Prostate gland (tissue), 2 donors: ENCODE results near the gene ENGASE. TPM values are rescaled to one million over a fixed set of nuclear protein-coding genes. Genes with fewer than 3 reads are reported as not detected.
A peak's percentile ranks its signal among the peaks of the same experiment; 100 is the strongest.

Source experiments
- DNase-seq: peaks from one replicate; pipeline ENCODE4 v3.0.0-alpha.2; 2019; ENCODE audit warnings: low spot score
- H3K27ac ChIP-seq, 2 donors: fragments of 200-600 bp; sonication (generic); 2 replicates each; pipeline ENCODE4 v1.5.1; 2017 to 2019
- H3K27me3 ChIP-seq: fragments of 200-600 bp; sonication (generic); replicated peaks from 2 replicates; pipeline ENCODE4 v1.5.1; 2019; ENCODE audit not compliant: insufficient read depth
- H3K36me3 ChIP-seq, 2 donors: fragments of 200-600 bp; sonication (generic); 1 replicate in 1 of 2; 2 replicates in 1 of 2; pipeline versions ENCODE4 v1.5.1 to v1.8.1; 2017 to 2019
- H3K4me1 ChIP-seq: fragments of 200-600 bp; sonication (generic); replicated peaks from 2 replicates; pipeline ENCODE4 v1.5.1; 2019
- H3K4me3 ChIP-seq, 2 donors: fragments of 200-600 bp; sonication (generic); 2 replicates each; pipeline ENCODE4 v1.5.1; 2017 to 2019
- H3K9me3 ChIP-seq: fragments of 200-600 bp; sonication (generic); 2 replicates; pipeline ENCODE4 v1.5.1; 2017
- CTCF ChIP-seq, 4 experiments: fragments of 200-600 bp in 2 of 4; fragments of 450-650 bp in 2 of 4; sonication (generic) in 2 of 4; IDR thresholded peaks; 1 replicate in 3 of 4; 2 replicates in 1 of 4; pipeline ENCODE4 v1.5.1; 2016 to 2019; ENCODE audit warnings: antibody characterized with exemption in 4 of 4, mild to moderate bottlenecking in 2 of 4, moderate library complexity in 2 of 4
- POLR2A ChIP-seq: fragments of 450-650 bp; IDR thresholded peaks from one replicate; pipeline ENCODE4 v1.6.1; 2016; ENCODE audit warnings: antibody characterized with exemption, mild to moderate bottlenecking
- POLR2AphosphoS5 ChIP-seq: sonication (generic); formaldehyde crosslinking; IDR thresholded peaks from one replicate; pipeline ENCODE4 v1.6.1; 2017; ENCODE audit warnings: antibody characterized with exemption
- WGBS: methylation state at CpG from one replicate; pipeline ENCODE4 v1.1.5; 2018; 5-methylcytosine and 5-hydroxymethylcytosine counted together
- intact Hi-C: fragments of 100-400 bp; cut with DNase I; formaldehyde crosslinking; loops from one replicate; pipeline ENCODE4 v1.14.2; 2022
- total RNA-seq, 2 donors: library from RNA; depleted of rRNA; stranded (reverse); fragments of >200 nt; gene quantifications; one replicate each; pipeline ENCODE4 v1.1.0, GENCODE V29; 2016

ENGASE gene
- total RNA-seq, 2 donors from 2014 or later: 19.4 to 45.7 TPM

- Histone ChIP-seq H3K27ac (no peak overlapping the region), H3K36me3 (no peaks in the 10 kb centered on the region), H3K4me3 (no peak overlapping the region), H3K27me3 (peaks cover 12% of the 10 kb centered on the region), H3K4me1 (no peaks in the 10 kb centered on the region), H3K9me3 (no peaks in the 10 kb centered on the region)
- no peak for TF ChIP-seq POLR2A
- no peak for TF ChIP-seq CTCF (IDR thresholded peaks at IDR 0.05)
- no peak for TF ChIP-seq POLR2AphosphoS5
- intact Hi-C loops: no loop called here
- WGBS: 94% methylated on average over 20 of the region's 21 CpGs
- DNase-seq: no peak
These were observed 50.0 kb downstream of the ENGASE start for GRCh38 chr17:79124513-79125209.

- no peaks in the 10 kb centered on the region for H3K9me3 ChIP-seq
- no peaks in the 10 kb centered on the region for H3K36me3 ChIP-seq
- H3K27ac ChIP-seq: no peak overlapping the region
- 19% methylated on average over 10 of the region's 22 CpGs for WGBS
- TF ChIP-seq CTCF (IDR thresholded peaks at IDR 0.05): no peak
- H3K27me3 ChIP-seq: peaks cover 7% of the 10 kb centered on the region
- DNase-seq: no peak
- no peak overlapping the region for H3K4me3 ChIP-seq
- intact Hi-C loops: no loop called here
- no peaks in the 10 kb centered on the region for H3K4me1 ChIP-seq
These were observed 50.9 kb downstream of the ENGASE start for GRCh38 chr17:79125503-79125902.

- H3K9me3 ChIP-seq: no peaks in the 10 kb centered on the region
- DNase-seq: peak; percentile 42
- H3K27ac ChIP-seq: no peak overlapping the region
- peaks cover 7% of the 10 kb centered on the region for H3K27me3 ChIP-seq
- TF ChIP-seq CTCF (IDR thresholded peaks at IDR 0.05): peak in 3 of 4 experiments; percentile 29 to 56 (median 40)
- TF ChIP-seq POLR2A: no peak
- TF ChIP-seq POLR2AphosphoS5: no peak
- no peaks in the 10 kb centered on the region for H3K36me3 ChIP-seq
- H3K4me3 ChIP-seq: no peak overlapping the region
- 28% methylated on average over 12 of the region's 12 CpGs for WGBS
- H3K4me1 ChIP-seq: no peaks in the 10 kb centered on the region
- intact Hi-C loops: no loop called here
These were observed 51.5 kb downstream of the ENGASE start for GRCh38 chr17:79126139-79126538.

DNA sequence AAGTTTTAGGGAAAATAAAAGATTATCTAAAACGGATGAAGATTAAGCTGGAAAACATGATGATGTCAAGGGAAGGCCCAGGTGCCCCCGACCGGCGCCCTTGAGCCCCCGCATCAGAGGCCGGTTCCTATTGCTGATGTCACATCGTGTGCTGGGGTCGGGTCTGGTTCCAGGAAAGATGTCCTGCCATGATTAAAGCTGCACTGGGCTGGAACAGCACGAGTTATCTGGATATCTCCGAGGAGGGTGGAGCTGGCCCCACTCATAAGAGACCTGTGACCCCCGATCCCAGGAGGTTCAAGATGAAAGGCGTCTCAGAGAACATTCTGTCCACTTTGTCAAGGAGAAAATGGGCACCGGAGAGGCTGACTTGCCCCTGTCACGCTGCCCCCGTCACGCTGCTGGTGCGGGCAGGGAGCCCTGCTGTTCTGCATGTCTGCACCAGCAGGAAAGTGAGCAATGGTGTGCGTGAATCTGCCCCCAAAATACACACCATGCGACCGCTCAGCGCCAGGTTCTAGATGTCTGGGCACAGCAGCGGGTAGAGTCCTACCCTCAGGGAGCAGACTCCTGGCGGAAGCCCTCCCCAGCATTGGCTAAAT lies 53.0 kb downstream of the ENGASE start:
- peaks cover 7% of the 10 kb centered on the region for H3K27me3 ChIP-seq
- H3K4me3 ChIP-seq: no peak overlapping the region
- H3K9me3 ChIP-seq: no peaks in the 10 kb centered on the region
- H3K36me3 ChIP-seq: no peaks in the 10 kb centered on the region
- intact Hi-C loops: no loop called here
- no peak for DNase-seq
- no peaks in the 10 kb centered on the region for H3K4me1 ChIP-seq
- no peak for TF ChIP-seq POLR2A
- TF ChIP-seq POLR2AphosphoS5: no peak
- no peak for TF ChIP-seq CTCF (IDR thresholded peaks at IDR 0.05)
- 78% methylated on average over 23 of the region's 23 CpGs for WGBS
- no peak overlapping the region for H3K27ac ChIP-seq

DNA sequence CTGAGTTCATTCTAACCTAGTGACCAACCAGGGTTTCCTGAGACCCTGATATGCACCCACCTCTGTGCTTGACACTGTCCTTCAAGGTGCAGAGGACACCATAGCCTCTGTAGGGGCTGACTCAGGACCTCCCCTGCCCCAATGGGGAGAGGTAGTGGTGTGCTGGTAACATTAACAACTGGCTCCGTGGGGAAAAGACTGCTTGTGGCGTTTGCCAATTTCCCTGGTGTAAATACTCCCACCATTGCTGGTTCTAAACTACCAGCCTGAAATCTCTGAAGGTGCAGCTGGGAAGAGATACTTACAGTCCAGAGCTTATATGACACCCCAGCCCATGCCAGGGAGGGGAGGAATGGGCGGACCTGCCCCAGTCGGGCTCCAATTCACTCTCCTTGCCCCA lies 54.9 kb downstream of the ENGASE start:
- no peak overlapping the region for H3K4me3 ChIP-seq
- no peak for TF ChIP-seq POLR2A
- TF ChIP-seq CTCF (IDR thresholded peaks at IDR 0.05): no peak
- no peak for TF ChIP-seq POLR2AphosphoS5
- intact Hi-C loops: no loop called here
- no peaks in the 10 kb centered on the region for H3K4me1 ChIP-seq
- no peak overlapping the region for H3K27ac ChIP-seq
- H3K36me3 ChIP-seq: no peaks in the 10 kb centered on the region
- H3K27me3 ChIP-seq: peaks cover 7% of the 10 kb centered on the region
- DNase-seq: no peak
- no peaks in the 10 kb centered on the region for H3K9me3 ChIP-seq
- WGBS: 76% methylated on average over 4 of the region's 4 CpGs
